CD4-positive, alpha-beta T cell treated with Interferon gamma for 1 hour (primary cell): ENCODE data around the gene NOTCH4.
A peak's percentile ranks its signal among the peaks of the same experiment; 100 is the strongest.
"Not testable (repeated sequence)": the region's sequence is repeated elsewhere in the genome, so short reads cannot be mapped to it uniquely, and the experiment has no call there.

Experiments
- DNase-seq: peaks from one replicate; pipeline ENCODE4 v3.0.0-alpha.2; 2020

NOTCH4 gene

DNA sequence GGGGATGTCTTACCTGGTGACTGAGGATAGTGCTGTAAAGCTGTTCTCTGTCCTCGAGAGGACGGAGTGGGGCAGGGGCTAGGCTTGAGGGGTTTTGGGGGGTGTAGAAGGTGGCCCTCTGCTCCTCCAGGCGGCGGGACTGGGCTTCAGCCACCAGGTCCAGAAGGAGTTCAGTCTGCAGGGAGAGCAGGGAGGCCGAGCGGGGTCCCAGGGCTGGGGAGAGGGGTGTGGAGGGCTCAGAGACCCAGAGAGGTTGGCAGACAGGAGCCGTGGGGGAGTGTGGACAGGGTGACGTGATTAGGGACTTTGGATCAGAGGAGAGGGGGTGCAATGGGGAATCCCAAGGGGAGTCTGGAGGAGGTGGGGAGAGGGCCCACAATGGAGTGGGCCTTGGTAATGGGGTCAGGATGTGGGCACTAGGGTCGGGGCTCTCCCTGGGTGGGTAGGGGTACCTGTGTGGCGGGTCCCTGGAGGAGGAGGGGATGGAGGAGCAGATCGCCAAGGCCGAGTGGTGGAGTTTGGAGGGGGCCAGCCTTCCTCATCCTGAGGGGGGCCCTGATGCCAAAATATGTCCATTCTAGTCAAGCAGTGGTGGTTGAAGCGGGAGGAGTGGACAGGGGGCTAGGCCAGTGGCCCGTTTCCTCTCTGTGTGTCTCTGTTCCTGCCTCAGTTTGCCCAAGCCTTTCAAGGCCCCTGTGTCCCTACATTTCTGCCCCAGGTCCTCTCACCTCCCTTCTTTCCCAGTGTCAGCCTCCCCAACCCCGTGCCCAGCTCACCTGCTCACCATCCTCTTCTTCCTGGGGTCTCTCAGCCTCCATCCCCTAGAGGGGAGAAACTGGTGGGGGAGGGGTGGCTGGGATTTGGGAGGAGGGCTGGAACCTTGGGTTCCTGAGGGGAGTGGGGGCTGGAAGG is 31.9 kb downstream of the NOTCH4 start:
- DNase-seq: peak; percentile 43

DNA sequence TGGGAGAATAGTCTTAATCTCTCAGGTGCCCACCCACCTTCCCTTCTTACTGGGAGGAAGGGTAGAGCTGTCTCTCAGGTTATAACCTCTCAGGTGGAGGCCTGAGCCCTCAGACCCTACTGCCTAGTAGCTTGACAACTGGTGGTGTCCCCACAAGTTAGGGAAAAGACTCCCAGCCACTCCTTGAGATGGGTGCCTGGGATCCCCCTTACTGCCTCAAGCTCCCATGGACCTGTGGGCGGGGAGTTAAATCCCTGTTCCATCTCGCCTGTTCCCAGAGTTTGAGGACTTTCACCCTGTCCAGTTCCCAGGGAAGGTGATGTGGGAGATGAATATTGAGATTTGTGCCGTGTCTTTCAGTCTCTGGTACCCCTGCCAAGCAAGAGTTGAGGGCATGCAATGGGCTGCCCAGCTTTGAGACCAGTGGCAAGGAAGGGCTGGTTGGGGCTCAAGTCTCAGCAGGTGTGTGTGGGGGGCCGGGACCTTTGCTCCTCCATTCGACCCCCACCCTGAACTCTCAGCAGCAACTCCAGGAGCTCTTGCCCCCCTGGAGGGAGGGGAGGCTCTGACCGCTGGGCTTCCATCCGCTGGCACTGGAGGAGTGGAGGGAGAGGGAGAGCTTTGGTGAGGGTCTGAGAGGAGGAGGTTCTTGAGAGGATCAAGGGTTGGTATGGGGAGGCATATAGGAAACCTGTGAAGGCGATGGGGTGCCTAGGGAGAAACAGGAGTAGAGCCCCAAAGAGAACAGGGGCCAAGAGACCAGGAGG is 32.8 kb downstream of the NOTCH4 start:
- no peak for DNase-seq

DNA sequence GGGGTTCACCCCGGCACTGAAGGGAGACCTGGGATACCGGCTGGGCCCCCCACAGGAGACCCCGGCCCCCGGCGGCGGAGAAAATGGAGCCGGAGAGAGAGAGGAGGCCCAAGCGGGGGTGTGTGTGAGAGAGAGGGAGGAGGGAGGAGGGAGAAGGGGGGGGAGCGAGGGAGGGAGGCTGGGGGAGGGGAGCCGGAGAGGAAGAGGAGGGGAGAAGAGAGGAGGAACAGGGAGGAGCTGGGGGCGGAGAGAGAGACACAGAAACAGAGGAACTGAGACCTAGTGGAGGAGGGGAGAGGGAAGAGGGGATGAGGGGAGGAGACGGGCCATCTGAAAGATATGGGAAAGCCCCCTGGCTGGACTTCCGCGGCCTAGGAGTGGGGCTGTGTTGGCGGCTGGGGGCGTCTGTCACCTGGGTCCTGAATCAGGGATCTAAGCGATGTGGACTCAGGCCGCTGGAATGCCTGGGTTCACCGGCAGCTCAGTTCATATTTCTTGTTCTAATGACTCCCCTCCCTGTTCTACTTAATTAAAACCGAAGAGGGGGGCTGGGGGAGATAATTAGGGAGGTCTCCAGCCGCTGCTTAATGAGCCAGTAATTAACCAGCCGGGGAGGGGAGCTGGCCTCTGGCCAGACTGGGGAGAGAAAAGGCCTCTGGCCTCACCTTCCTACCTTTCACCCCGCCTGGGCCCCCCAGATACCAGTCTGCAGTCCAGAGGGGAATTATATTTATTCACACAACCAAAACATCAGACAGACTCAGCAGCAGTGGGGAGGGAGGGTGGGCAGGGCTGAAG is 33.6 kb downstream of the NOTCH4 start, which contains the start of gene PBX2:
PBX2 (minus strand) TSS at position 149 of the 798 bp plus-strand sequence. CDS start 287 bp downstream, outside the sequence.
- DNase-seq: peak; percentile 93

- no peak for DNase-seq
These were observed 34.2 kb downstream of the NOTCH4 start for GRCh38 chr6:32189742-32190053.

DNA sequence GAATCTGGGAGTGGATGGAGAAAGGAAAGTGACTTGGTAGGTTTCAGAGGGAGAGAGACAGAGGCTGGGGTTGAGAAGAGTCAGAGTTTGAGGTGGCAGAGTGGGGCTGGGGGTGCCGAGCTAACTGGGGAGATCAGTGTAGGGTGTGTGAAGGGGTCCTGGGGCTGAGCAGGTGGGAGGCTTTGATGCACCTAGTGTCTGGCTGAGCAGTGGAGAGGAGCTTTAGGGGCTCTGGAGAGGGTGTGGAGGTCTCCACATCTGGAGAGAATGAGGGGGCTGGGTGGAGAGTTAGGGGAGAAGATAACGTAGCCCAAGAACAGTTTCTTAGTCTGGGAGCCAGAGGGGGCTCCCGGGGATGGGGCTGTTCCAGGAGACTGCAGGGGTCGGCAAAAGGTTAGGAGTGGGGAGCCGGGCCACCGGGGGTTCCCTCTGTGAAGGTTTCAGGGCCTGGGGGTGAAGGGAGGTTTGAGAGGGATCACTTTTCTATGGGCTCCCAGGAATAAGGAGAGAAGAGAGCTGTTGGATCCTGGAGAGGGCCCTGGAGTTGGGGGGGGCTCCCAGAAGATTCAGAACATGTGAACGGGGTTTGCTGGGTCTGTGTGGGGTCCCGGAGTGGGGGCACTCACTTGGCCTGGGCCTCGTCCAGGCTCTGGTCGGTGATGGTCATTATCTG is 34.7 kb downstream of the NOTCH4 start:
- no peak for DNase-seq

- no peak for DNase-seq
These were observed 35.3 kb downstream of the NOTCH4 start for GRCh38 chr6:32188381-32189068.

GRCh38 chr6:32187725-32188380 is 36.0 kb downstream of the NOTCH4 start:
- not testable (repeated sequence) for DNase-seq

DNA sequence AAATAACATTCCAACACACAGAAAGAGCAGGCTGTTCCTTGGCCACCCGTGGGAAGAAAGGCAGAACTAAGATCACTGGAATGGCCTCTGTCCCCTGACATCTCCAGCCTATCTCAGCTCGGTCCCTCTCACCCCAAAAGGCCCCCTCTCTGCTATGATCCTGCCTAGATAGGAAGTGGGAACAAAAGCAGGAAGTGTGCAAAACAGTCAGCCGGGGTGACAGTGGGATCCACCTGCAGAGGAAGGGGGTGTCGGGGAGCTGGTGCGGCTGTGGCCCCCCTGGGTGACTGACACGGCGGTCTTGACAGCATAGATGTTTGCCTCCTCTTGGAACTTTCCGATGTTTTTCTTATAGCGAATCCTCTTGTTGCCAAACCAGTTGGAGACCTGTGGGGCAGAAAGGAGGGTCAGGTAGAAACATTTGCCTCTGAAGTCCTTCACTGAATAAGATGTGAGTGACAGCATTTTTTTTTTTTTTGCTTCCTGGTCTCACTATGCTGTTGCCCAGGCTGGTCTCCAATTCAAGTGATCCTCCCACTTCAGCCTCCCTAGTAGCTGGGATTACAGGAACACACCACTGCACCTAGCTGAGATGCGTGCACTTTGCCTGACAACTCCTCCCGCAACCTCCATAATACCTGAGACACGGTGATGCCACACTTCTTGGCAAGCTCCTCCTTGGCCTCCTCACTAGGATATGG is 36.7 kb downstream of the NOTCH4 start:
- DNase-seq: no peak

DNA sequence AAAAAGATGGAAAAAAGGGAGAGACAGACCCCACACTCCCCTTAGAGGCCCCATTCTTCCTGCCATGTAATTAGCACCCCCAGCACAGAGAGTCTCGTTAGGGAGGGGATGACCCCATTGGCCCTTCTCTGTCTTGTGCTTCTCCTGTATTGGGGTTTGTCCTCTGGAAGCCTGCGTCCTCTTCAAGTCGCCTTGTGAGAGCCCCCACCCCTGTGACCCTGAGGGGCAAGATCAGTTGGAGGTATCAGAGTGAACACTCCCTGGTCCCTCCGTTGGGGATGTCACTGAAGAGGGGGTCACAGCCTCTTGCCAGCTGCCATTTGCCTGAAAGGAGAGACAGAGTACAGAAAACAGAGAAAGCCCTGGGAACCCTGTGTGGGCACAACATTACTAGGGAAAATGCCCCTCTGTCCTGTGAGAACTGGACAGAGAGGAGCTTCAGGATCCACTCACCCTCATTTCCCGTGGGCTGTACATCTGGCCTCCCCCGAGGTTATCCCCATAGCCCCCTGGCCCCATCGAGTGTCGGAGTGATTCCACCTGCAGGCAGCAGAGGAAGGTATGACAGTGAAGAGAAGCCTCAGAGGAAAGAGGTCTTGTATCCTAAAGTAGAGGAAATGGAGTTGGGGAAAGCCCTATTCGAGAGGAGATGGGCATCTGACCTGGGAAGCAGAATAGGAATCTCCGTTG is 37.6 kb downstream of the NOTCH4 start:
- not testable (repeated sequence) for DNase-seq

DNA sequence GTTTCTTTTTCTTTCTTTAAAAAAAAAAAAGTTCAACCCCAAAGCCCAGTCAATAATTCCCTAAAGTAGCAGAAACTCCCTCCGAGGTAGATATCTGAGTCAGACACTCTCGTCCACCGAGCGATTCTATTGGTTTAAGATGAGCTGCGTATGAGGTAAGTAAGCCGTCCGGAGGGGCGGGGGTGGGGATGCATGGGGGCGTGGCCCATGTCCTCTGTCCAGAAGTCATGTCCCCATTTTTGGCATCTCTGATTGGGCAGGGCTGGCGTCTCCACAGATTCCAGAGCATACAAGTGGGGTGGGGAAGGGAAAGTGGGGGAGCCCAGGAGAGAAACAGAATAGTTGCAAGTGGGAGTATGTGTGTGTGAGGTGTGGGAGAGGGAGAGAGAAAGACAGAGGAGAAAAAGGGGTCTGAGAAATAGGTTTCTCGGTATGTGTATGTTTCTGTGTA is 38.2 kb downstream of the NOTCH4 start:
- peak; percentile 54 for DNase-seq

DNA sequence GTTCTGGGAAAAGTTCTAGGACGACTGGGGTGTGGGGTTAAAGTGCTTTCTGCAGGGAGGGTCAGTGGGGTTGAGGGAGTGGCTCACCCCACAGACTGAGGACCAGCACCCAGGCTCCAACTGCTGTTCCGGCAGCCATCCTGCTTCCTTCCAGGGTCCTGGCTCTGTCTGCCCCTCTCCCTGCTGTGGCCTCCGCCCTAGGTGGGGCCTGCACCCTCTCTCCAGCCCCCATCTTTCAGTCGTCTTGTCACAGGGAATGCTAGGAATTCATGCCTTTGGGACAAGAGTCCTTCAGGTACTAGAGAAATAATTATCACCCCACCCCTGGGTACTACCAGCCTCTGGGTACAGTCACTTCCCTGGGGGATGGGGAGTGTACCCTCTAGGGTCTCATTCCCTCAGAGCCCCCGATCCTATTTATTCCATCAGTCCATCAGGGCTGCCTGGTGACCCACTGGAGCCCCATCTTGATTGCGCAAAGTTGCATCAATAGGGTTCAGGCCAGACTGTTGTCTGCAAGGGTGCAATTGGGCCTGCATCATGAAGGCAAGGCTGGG is 39.7 kb downstream of the NOTCH4 start, which contains the start of gene AGER:
AGER (minus strand) TSS at position 170 of the 557 bp plus-strand sequence; CDS start at position 139, 31 bp downstream.
- DNase-seq: no peak

DNA sequence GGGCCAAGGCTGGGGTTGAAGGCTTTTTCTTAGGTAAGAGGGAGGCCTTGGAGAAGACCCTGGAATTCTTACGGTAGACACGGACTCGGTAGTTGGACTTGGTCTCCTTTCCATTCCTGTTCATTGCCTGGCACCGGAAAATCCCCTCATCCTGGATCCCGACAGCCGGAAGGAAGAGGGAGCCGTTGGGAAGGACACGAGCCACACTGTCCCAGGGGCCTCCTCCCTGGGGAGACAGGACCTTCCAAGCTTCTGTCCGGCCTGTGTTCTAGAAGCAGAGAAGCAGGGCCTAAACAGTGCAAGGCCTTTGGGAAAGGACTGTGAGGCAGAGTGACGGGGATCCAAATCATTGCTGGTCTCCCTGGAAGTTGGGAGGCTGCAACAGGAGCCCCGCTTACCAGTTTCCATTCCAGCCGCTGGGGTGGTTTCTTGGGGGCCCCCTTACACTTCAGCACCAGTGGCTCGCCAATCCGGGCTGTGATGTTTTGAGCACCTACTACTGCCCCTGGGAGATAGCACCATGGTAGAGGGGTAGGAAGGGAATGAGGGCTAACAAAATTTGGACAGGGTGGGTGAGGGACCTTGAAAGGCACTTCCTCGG is 40.3 kb downstream of the NOTCH4 start:
- no peak for DNase-seq

- DNase-seq: no peak
These were observed 40.8 kb downstream of the NOTCH4 start for GRCh38 chr6:32183030-32183429.

DNA sequence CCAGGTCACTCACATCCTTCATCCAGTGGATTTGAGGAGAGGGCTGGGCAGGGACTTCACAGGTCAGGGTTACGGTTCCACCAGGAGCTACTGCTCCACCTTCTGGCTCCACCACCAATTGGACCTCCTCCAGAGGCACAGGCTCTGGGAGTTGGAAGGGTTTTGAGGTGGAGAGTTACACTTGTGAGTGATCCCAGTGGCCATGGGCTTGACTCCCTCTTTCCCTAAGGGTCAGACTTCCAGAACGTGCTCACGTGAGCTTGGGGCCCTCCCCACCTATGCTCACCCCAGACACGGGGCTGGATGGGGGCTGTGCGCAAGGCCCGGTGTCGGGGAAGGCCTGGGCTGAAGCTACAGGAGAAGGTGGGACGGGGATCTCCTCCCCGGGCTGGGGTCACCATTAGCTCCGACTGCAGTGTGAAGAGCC is 41.3 kb downstream of the NOTCH4 start:
- no peak for DNase-seq

- DNase-seq: no peak
These were observed 41.8 kb downstream of the NOTCH4 start for GRCh38 chr6:32181915-32182529.

GRCh38 chr6:32181148-32181702 is 42.6 kb downstream of the NOTCH4 start:
- no peak for DNase-seq

DNA sequence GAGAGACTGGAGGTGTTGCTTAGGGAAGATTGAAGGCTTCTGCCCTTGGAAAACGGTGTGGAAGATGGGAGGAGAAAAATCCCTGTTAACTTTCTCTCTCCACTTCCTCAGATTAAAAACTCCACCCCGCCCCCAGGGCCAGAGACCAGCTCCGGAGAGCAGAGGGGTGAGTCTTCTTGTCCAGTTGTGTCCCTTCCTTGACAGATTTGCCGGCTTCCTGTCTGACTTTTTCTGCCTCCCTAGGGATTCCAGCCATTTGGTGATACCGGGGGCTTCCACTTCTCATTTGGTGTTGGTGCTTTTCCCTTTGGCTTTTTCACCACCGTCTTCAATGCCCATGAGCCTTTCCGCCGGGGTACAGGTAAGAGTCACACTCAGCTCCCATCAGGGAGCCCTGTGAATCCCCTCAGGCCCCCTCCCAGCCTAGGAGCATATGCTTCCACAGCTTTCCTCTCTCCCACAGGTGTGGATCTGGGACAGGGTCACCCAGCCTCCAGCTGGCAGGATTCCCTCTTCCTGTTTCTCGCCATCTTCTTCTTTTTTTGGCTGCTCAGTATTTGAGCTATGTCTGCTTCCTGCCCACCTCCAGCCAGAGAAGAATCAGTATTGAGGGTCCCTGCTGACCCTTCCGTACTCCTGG is 44.0 kb downstream of the NOTCH4 start:
- DNase-seq: no peak
